SK-MEL-5 (cell line): ENCODE measurements around the gene ATR. TPM values are rescaled to one million over a fixed set of nuclear protein-coding genes. Genes with fewer than 3 reads are reported as not detected.
"Not testable (repeated sequence)": the region's sequence is repeated elsewhere in the genome, so short reads cannot be mapped to it uniquely, and the experiment has no call there.

Source experiments
- DNase-seq: peaks from one replicate; pipeline ENCODE4 v3.0.0-alpha.2; 2016; ENCODE audit warnings: low read depth, low spot score
- in situ Hi-C: cut with HindIII; loops from 2 replicates; pipeline ENCODE4 v1.10.0; 2016; ENCODE audit warnings: low sequenced_read_pairs, high pct_unique_total_duplicates, low pct_unique_long_range_greater_than_20kb
- total RNA-seq: library from RNA; depleted of rRNA; stranded (reverse); fragments of >200 nt; shearing (Covaris generic); gene quantifications from 2 replicates; pipeline ENCODE4 v1.2.3, GENCODE V29; 2014

ATR gene
- total RNA-seq, 1 experiment from 2014 or later, result 26.0 TPM

DNA sequence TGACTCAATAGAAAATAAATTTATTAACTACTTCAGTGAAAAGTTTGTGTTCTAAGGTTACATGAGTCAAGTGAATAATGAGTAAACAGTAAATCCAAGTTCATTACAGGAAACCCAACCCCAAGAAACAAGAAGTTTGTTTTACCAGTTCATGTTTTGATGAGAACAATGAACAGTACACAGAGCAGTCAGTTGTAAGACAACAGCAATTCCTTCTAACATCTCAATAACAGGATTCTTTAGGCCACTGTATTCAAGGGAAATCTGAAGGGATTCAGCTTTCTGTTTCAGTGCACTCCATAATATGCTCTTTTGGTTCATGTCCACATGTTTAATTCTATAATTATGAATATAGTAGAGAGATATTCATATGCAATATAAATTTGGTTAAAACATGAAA is 18.4 kb downstream of the ATR start:
- in situ Hi-C loops, result no loop called here
- DNase-seq, result peak; percentile 56

GRCh38 chr3:142553741-142554140 is 24.8 kb downstream of the ATR start:
- DNase-seq, result no peak
- in situ Hi-C loops, result no loop called here

GRCh38 chr3:142552579-142552978 is 26.0 kb downstream of the ATR start:
- in situ Hi-C loops, DNase-seq: not testable (repeated sequence)

DNA sequence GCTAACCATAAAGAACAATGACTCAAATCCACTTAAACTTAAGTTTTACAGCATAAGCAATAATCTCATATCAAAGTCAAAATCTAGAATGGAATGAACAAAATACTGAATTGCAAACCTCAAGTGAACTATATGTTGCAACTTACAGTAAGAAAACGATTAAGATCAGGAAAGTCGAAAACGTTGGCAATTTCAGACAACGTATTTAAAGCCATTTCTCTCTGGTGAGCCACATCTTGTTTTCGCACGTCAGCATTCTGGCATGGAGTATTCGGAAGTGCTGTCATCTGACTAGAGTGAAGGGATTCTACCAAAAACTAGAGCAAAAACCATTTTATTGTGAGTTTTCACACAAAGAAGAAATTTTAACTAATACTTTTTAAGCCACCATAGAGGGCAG is 28.5 kb downstream of the ATR start:
- DNase-seq, result no peak
- in situ Hi-C loops, result no loop called here

- DNase-seq, result no peak
- in situ Hi-C loops, result no loop called here
These were observed 35.2 kb downstream of the ATR start for GRCh38 chr3:142543307-142543706.

DNA sequence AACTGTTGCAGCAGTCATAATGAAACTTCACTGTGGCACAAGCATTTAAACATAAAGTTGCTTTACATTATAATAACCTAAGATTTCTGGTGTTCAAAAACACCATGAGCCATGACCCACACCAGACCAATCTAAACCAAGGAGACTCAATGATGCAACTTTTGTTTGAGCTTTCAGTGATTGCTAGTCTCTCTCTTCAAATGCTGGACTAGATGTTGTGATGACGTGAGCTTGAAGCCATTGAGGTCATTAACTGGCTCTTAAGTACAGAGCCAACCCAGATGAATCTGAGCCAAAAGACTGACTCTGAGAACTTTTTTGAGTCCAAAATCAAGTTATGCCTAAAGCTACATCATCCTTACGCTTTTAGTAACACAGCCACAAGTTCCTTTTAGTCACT is 36.5 kb downstream of the ATR start:
- in situ Hi-C loops, result no loop called here
- no peak for DNase-seq

- no peak for DNase-seq
- in situ Hi-C loops, result no loop called here
These were observed 42.0 kb downstream of the ATR start for GRCh38 chr3:142536519-142536918.

DNA sequence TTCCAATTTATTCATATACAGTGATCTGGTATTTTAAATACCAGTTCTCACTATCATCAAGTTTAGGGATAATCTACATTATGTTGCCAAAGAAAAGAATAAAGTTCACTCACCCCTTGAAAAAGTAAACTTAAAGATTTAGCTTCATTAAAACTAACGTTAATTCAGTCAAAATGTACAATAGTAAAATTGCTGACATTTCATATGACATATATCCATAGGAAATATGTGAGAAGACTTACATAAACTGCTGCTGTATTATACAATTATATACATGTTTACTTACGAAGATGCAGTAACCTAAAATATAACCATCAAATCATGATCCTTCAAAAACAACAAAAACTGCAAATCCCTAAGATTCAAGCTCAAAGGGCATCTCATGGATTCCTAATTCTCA is 44.0 kb downstream of the ATR start:
- in situ Hi-C loops, result no loop called here
- no peak for DNase-seq

- in situ Hi-C loops, result no loop called here
- no peak for DNase-seq
These were observed 48.2 kb downstream of the ATR start for GRCh38 chr3:142530296-142530695.

DNA sequence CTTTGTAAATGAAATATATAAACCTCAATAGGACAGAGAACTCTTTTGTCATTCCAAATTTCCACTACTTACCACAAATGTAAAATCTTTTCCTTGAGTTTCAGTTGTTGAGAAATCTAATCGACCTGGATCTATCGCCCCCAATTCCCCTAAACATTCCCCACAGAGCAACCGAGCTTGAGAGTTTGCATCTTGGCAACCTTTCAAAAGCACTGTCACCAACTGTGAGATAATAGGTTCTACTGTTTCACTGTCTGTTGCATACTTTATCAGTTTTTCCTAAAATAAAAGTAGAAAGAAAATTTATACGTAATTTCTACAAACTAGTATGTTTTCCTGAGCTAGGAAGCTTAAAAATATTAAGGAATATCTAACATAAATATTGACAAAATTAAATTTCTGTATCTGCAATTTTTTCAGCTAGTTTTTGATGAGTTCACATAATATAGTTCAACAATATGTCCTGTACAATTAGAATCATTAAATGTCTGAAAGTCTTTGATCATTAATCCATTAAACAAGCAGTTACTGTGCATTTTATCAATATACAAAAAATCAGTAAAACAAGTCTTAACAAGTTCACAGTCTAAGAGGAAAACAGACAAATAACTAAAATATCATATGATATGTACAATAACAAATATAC is 54.5 kb downstream of the ATR start:
- peak; percentile 37 for DNase-seq
- in situ Hi-C loops, result no loop called here

- in situ Hi-C loops, result no loop called here
- no peak for DNase-seq
These were observed 69.5 kb downstream of the ATR start for GRCh38 chr3:142509079-142509478.

GRCh38 chr3:142507241-142507640 is 71.3 kb downstream of the ATR start:
- DNase-seq, result no peak
- in situ Hi-C loops, result no loop called here

GRCh38 chr3:142502187-142502985 is 76.1 kb downstream of the ATR start:
- DNase-seq, result no peak
- in situ Hi-C loops, result no loop called here

GRCh38 chr3:142501004-142501926 is 77.3 kb downstream of the ATR start:
- peak; percentile 50 for DNase-seq
- in situ Hi-C loops, result no loop called here

- DNase-seq, result no peak
These were observed 78.3 kb downstream of the ATR start for GRCh38 chr3:142500211-142500610.

DNA sequence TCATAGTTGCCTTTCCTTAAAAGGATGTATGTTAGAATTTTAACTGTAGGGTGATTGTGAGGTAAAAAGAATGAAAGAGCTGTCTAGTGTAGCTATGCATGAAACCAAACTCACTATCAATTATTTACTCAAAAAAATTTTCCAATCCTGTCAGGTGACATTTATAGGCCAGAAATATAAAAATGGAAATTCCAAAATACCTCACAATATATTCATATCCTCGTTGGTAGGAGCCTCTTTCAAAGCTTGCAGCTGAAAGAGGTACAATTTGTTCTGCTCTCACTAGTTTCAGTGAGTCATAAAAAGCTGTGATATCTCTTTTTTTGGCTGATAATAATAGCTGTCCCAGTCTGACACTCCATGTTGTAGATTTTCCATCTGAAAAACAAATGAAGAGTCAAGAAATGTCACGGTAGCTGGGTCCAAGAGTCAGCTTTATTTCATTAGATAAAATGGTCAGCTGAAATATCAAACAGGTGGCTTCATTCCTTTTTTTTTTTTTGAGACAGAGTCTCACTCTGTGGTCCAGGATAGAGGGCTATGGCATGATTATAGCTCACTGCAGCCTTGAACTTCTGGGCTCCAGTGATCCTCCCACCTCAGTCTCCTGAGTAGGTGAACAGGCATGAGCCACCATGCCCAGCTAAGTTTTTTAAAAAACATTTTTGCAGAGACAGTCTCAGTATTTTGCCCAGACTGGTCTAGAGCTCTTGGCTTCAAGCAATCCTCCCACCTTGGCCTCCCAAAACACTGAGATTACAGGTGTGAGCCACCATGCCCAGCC is 79.9 kb downstream of the ATR start:
- in situ Hi-C loops, result no loop called here
- DNase-seq, result no peak

More at GRCh38 chr3:142500211-142500610, 78.3 kb downstream of the ATR start:
- in situ Hi-C loops, result no loop called here

DNA sequence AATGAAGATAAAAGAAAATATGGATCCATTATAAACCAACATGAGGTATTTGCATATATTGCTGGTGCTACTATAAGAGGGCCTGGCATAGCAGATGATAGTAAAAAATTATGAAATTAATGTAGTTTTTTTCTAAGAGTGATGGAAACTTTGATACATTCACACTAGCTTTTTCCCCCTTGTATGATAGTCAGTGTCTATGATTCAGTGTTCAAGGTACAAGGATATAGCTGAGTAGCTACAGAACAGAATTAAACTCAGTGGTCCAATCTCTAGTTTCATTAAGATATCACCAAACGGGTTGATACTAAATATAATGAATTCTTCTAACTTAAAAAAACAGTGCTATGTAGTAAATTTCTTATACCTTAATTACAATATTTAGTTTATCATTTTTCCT is 80.8 kb downstream of the ATR start:
- no peak for DNase-seq
- in situ Hi-C loops, result no loop called here
